Measurements from ENCODE around the gene TMPRSS2. TPM values are rescaled to one million over a fixed set of nuclear protein-coding genes. Genes with fewer than 3 reads are reported as not detected.

The TMPRSS2 gene
- total RNA-seq = 0.61 TPM
- long read RNA-seq, partial matches to known transcripts = 0 of 2 reads
- long read RNA-seq, other reads (novel, unspliced or antisense) = 1 of 2 reads

DNA sequence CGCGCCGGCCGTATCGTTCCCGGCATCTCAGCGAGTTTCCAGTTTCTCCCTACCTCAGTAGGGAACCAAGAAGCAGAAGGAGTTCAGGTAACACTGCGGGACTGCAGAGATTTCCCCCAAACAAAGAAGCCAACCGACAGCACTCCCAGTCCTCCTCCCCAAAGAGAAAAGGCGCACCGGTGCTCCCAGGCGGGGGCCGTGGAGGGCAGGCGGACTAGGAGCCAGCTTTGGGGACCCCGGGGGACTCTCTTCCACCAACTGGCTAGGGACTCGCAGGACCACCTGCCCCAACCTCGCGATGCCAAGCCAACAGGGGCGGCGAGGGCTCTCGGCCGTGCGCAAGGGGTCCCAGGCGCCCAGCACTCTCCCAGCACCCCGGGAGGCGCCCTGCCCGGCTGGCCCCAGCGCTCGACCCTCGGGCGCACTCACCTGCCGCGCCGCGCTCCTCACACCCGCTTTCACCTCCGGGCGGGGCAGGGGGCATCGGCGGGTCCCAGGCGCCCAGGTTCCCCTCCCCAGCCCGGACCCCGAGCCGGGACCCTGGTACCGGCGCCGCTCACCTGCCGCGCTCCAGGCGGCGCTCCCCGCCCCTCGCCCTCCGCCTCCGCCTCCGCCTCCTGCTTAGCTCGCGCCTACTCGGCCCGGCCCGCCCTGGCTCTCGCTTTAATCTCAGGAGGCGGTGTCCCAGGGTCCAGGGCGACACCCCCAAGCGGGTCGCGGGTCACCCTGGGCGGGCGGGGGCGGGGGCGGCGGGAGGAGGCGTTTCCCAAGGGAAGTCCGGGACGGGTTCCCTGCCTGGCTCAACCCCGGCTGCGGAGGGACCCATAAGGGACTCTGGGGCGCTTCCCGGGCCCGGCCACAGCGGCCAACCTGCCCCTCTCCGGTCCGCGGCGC, at the start of gene TMPRSS2:
Gene TMPRSS2, minus strand, starts transcription at position 638 of the 894 bp plus-strand sequence. CDS start 10,025 bp downstream, outside the sequence.
- DNase-seq (ENCODE audit: low spot score) = no peak

DNA sequence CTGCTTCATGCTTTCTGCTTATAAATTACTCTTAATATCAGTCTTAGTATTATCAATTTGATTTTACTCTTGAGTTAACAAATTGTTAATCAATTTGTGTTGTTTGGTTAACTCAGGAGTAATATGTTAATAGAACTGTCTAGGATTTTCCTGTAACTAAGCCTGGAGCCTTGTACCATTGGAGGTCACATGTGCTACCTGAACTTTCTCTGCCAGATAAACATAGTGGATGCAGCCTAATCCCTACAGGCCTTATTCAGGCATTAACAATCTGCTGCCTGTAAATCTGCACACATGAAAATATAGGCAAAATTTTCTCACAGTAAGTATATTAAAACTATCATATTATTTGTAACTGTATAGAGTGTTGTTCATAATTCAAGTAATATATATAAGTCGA, 47.1 kb upstream of the TMPRSS2 start:
- no peak for DNase-seq (ENCODE audit: low spot score)

DNA sequence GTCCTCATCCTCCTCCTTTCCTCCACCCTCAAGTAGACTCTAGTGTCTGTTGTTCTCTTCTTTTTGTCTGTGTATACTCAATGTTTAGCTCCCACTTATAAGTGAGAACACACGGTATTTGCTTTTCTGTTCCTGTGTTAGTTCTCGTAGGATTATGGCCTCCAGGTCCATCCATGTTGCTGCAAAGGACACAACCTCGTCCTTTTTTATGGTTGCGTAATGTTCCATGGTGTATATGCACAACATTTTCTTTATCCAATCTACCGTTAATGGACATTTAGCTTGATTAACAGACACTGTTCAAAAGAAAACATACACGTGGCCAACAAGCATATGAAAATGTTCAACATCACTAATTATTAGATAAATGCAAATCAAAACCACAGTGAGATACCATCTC, 44.3 kb upstream of the TMPRSS2 start:
- no peak for DNase-seq (ENCODE audit: low spot score)

DNA sequence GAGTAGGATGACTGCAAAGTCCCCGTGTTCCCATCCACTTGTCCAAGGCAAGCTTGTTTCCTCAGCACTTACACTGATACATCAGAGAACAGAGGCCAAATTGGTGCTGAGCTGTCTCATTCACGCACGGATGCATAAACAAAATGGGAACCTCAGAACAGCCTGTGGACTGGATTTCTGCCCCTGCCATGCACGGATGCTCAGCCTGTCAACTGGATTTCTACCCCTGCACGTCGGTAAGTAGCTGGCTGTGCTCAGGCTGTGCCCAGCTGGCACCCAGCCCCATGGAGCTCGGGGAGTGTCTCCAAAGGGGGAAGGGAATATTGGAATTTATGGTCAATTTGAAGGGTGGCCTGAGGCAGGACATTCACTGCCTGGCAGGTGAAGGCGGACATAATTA, 40.8 kb upstream of the TMPRSS2 start:
- peak; percentile 22 for DNase-seq (ENCODE audit: low spot score)

DNA sequence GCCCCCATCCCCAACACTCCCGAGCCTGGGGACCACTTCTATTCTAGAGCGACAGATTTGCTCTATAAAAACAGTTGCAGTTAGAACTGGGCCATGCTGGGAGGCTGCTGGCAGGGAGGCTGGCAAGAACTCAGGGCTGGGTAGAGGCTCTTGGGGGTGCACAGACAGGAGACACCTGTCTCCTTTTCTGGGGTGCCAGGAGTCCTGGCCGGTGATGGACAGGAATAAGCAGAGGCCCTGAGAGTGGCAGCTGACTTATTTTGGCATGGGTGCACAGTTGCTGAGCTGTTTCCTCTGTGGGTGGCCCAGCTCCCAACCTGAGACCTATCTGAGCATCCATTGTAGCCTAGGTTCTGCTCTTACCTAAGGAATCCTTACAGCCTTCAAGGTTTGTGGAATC, 39.2 kb upstream of the TMPRSS2 start:
- DNase-seq (ENCODE audit: low spot score) = no peak

DNA sequence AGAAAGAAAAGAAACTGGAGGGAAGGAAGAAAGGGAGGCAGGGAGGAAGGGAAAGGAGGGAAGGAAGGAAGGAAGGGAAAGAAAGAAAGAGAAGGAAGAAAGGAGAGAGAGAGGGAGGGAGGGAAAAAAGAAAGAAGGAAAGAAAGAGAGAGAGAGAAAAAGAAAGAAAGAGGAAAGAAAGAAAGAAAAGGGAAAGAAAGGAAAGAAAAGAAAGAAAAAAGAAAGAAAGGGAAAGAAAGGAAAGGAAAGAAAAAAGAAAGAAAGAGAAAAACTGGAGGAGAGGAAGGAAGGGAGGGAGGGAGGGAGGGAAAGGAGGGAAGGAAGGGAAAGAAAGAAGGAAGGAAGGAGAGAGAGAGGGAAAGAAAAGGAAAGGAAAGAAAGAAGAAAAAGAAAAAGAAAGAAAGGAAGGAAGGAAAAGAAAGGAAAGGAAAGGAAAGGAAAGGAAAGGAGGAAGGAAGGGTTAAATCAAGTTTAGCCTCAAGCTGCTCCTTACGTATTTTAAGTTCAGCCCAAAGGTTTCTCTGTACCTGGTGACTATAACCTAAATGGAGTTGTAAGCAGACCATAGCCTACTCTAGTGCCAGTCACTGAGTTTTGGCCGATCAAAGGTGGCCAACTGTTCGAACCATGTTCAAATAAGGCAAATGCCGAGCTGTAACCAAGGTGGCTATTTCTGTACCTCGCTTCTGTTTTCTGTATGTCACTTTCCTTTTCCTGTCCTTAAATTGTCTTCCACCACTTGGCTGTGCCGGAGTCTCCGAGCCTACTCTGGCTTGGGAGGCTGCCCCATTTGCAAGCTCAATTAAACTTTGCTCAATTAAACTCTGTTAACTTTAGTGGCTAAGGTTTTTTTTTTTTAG, 37.8 kb upstream of the TMPRSS2 start:
- no peak for DNase-seq (ENCODE audit: low spot score)

DNA sequence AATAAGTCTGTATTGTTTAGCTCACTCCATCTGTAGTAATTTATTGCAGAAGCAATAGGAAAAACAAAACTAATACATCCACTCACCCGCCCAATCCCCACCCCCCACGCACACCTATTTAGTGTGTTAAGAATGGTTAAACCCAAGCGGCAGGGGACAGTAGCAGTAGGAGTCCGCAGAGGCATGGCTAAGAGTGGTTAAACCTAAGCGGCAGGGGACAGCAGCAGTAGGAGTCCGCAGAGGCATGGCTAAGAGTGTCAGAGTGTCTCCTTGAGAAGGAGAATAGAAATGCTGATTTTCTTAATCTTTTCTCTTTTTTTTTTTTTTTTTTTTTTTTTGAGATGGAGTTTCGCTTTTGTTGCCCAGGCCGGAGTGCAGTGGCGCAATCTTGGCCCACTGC, 34.8 kb upstream of the TMPRSS2 start:
- DNase-seq (ENCODE audit: low spot score) = no peak

DNA sequence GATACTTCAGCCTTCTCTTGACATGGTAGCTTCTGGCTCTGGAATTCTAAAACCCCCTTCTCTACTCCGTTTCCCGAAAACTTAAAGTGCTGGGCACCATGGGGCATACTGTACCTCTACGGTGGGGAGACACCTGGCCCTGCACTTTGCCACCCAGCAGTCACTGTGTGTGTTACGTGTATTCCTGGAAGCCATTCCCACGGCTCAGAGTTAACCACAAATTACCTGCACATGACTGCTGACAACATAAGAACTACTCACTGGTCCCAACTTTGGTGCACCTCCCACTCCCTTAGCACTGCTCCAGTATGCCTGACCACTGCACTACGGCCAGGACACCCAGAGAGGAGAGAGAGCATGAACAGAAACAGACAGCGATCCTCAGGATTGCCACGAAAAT, 29.4 kb upstream of the TMPRSS2 start:
- no peak for DNase-seq (ENCODE audit: low spot score)

DNA sequence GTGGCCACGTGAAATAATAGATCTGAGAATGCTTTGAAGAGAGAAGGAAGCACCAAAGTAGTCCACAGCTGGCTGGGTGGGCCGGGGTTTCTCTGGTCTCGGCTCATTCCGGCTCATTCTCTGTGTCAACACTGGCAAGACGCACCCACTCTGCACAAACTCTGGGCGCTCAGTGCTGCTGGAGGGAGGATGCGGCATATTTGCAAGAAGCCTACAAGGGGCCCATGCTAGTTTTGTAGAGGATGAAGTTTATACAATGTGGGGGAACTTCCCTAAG, 28.8 kb upstream of the TMPRSS2 start:
- DNase-seq (ENCODE audit: low spot score) = no peak

DNA sequence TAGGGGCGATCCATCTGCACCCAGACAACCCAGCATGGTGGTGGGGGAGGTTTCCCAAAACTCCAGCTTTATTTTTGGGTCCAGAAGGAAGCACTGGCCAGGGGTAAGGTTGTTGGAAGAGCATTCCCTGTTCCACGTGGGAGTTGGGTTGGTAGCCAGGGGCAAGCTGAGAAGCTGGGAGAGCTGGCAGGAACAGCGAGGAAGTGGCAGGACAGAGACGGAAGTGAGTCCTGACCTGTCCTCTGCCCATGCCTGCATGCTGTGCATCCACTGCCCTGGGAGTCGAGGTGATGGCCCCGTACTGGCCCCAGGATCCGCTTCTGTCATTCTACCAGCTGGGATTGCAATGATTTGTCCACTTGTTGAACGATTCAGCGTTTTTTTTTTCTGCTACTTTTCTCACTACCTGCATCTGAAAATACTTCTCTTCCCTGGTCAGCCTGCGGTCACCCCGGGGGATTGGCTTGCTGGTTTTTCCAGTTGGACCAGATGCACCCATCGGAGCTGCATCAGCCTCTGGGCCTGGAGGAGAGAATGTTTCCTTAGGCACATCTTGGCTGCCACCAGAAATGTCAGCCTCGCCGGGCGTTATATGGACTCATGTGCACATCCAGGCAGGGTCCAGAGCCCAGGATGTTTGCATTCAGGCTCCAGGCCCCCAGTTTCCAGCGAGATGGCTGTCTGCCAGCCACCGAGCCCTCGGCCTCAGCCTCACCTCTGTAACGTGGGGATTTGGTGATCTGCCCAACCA, 28.3 kb upstream of the TMPRSS2 start:
- DNase-seq (ENCODE audit: low spot score) = no peak

DNA sequence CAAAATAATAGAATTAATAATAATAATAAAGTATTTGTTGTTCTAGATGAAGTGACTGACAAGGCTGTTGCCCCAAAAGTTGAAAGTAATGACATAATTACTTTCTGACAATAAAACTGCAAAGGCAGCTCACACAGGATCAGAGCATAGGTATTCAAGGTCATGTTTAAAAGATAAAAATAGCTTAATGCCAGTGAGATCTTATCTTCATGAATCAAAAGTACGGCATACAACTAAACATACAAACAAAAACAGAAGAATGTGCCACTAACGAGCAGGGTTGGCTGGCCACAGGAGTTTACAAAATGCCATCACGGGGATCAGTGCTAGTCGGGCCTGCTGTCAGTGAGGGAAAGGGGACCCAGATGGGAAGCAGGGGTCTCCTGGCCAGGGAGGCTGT, 22.4 kb upstream of the TMPRSS2 start:
- DNase-seq (ENCODE audit: low spot score) = no peak

DNA sequence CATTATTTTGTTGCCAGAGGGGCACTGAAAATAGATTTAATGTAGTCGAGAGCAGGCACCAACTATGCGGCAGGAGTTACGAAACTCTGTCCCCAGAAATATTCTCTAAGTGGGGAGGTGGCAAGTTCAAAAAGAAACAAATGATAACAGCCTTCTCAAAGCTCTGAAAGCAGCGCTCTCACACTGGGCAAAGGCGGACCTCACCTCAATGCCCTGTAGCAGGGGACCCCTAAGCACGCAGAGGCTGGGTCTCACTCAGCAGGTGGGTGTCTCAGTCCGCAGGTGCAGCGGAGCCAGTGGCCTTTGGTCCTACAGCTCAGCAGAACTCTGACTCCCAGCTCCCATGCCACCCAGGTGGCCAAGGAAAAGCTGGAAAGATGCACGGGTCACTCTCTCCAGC, 21.8 kb upstream of the TMPRSS2 start:
- DNase-seq (ENCODE audit: low spot score) = no peak

DNA sequence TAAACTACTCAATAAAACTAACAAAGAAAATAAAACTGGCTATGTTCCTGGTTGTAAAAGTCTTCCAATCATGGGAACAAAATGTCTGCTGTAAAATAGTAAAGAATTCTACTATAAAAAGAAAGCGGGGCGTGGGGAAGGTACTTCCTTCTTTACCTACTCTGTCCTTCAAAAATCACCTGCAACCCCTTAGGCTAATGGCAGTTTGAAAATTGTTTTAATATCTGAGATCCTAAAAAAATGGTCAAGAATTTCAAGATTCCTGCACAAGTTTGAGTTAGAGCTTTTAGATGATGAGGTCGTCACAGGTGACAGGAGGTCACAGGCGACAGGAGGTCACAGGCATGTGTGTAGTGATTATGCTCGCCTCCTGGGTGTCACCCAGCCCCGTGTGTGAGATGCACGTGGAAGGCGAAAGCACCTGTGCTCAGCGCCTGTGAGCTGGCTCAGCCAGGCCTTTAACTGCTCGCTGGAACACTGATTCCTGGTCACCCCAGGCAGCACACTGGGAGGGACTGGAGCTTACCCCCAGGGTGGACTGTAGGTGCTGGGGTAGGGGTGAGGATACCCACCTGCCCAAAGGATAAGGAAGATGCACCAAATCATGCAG, 18.6 kb upstream of the TMPRSS2 start:
- no peak for DNase-seq (ENCODE audit: low spot score)

DNA sequence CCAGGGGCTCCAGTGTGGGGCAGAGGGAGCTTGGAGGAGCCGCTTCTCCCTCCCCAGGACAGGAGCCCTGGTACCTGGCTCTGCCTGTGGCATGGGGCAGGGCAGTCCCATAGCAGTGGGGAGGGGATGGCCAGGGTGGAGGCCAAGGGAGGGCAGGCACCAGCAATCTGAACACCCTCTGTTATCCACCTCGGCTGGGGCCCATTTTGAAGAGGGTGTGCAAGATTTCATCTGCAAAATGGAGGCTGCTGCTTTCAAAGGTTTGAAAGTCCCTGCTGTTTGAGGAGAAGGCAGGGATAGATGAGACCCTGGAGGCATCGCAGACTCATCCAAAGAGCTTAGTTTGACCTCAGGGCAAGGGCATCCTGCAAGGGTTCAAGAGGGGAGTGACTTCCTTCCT, 15.2 kb upstream of the TMPRSS2 start:
- no peak for DNase-seq (ENCODE audit: low spot score)

DNA sequence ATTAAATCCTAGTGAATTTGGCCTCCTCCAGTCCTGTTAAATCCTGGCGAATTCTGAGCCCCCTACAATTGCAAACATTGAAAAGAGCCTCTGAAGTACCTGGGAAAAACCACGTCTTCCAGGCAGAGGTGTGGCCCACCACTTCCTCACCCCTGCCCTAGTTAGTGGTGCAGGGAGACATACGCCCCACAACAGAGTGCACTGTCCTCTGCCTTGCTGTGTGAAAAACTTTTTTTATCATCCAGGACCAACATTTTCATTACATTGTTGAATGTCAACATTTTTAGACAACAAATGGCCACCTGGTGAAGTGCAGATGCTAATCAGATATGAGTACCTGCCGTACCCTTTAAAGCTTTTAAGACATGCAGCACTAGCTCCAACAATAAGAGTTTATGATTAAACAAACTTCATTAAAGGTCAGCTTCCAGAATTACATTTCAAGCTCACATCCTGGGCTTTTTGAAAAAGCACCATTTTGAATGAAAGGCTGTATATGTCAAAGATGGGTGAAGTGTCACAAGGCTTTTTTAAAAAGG, 13.6 kb upstream of the TMPRSS2 start:
- DNase-seq (ENCODE audit: low spot score) = no peak

DNA sequence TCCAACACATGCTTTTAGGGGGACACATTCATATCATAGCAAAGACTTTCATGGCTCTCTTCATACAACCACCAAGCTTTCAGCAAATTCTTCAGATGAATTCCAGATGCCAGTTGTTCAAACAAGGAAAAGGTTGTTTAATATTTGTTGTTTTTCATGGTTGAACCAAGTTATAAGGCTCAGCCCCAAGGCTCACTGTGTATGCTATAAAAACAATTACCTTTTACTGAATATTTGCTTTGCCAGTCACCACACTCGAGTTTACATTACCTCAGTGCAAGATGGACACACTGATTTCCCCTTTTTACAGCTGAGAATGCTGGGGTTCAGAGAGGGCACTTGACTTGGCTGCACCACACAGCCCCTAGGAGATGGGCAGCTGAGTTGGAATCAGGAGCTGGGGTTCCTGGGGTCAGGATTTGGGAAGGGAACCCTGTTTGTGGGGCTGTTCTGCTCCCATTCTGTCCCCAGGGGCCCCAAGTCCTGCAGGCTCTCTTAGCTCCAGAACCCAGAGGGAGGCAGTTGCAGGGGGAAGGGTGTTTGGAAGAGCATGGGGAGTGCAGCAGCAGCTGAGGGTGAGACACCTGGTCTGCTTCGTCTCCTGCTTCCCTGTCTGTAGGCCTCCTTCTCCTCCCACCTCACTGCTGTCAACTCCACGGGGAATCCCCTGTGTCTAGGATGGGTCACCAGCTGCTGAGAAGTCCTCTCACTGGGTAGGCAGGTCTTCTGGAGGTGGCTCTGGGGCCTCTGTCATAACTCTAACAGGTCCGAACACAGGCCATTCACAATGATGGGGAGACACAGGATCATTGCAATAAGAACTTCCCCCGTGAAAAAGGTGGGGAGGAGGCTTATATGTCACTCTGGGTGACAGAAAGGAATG, 12.8 kb upstream of the TMPRSS2 start:
- DNase-seq (ENCODE audit: low spot score) = no peak

DNA sequence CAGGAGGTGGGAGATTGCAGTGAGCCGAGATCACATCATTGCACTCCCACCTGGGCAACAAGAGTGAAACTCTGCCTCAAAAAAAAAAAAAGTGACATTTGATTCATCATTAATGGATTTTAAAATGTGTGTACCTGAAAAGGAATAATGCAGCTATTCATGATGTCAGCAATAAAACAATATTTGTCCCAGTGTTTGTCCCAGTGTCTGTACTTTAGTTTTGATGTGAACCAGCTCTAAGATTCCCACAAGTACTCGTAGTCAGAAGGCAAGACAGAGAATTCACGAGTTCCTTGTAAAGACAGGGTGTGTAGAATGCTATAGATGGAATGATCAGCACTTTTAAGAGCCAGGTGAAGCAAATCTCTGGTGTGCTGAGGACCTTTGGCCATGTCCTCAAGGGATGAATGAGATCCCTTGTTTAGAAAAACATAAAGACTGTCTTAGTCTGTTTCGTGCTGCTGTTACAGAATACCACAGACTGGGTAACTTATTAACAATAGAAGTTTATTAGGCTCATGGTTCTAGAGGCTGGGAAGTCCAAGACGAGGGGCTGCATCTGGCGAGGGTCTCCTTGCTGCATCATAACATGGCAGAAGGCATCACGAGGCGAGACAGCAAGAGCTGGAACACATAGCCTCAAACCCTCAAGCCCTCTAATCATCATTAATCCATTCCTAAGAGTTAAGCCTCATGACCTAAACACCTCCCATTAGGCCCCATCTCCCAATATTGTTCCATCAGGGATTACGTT, 12.0 kb upstream of the TMPRSS2 start:
- no peak for DNase-seq (ENCODE audit: low spot score)

DNA sequence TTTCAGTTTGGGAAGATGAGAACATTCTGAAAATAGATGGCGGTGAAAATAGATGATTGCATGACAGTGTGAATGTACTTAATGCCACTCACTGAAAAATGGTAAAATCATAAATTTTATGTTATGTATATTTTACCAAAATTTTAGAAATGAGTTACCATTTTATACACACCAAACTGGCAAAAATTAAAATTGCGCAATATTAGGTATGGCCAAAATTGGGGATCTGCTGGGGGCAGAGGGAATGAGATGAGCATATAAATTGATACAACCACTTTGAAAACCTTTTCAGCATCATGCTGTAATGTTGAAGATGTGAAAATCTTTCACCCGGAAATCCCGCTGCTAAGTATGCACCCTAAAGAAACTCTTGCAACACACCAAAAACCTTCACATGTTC, 10.8 kb upstream of the TMPRSS2 start:
- DNase-seq (ENCODE audit: low spot score) = no peak

DNA sequence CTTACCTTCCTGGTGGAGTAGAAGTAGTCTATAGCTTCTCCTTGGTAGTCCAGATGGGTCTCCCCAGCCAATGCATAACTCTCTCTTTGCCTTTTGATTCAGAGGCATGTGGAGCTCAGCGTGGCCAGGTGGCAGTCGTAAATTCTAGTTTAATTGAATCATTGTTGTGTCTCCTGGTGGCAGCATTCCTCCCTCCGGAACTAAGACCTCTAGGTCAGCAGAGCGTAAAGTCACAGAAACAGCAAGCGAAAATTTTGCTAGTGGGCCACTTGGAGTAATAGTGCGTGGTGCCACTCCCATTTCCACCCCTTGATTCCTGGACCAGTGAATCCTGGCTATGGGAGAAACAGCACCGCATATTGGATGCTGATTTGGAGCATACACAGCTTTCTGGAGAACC, 3.9 kb upstream of the TMPRSS2 start:
- no peak for DNase-seq (ENCODE audit: low spot score)
